Measurements from ENCODE around the gene OR2AK2.
A peak's percentile ranks its signal among the peaks of the same experiment; 100 is the strongest.

OR2AK2 gene, protein sequence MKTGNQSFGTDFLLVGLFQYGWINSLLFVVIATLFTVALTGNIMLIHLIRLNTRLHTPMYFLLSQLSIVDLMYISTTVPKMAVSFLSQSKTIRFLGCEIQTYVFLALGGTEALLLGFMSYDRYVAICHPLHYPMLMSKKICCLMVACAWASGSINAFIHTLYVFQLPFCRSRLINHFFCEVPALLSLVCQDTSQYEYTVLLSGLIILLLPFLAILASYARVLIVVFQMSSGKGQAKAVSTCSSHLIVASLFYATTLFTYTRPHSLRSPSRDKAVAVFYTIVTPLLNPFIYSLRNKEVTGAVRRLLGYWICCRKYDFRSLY

DNA sequence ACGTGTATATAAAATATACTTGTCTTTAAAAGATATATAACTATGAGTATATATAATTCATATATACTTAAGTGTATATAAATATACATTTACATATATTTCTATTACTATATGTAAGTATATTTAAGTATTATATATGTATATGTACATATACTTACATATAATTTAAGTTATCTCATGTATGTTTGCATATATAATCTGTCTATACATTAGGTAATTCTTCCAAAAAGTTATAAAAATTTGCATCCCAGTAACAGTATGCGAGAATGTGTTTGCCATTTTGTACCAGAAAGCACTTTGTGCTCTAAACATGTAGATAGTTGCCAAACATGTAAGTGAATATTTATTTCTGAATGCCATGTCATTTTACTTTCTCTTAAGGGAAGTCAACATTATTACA lies at the start of gene OR2AK2:
OR2AK2 (plus strand) TSS at position 301 of the 400 bp plus-strand sequence. CDS start 144 bp downstream, outside the sequence.
- DNase-seq, result no peak

GRCh38 chr1:247919952-247920351 lies 45.1 kb upstream of the OR2AK2 start, which contains the start of gene OR2T8:
TSS of gene OR2T8 (plus strand) at chr1:247920252. CDS start at chr1:247921018, 766 bp downstream.
- no peak for DNase-seq

DNA sequence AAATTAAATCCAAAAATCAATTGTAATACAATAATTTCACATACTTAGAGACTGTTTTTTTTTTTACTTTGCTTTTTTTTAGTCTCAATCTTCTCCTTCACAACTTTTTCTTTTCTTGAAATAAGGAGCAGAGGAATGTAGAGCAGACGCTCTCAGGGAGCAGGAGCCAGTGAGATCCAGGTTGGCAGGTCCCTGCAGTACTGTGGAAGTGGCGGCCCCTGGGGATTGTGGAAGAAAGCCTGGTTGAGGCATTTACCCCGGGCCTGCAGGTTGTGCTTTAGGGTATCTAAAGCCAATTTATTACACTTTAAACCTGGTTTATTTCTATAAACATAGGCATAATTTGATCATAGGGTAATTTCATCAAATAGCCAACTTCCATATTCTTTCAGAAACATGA lies 41.1 kb upstream of the OR2AK2 start:
- no peak for DNase-seq

DNA sequence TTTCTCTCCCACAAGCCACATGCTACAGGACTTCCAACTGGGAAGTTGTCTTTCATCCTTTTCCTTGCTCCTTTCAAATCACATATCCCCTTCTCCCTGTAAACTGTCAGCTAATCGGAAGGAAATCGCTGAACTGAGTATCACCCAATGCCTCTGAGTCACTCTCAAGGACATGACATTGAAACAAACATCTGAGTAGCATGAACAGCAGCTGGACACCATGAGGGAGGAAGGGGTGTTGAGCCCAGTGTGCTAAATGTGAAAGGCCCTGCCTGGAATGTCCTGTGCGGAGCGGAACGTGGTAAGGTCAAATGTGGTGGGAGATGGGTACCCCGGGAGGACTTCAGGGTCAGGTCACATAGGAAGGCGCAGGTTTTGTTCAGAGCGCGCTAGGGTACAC lies 40.2 kb upstream of the OR2AK2 start, which contains the start of gene OR2AJ1:
OR2AJ1 (plus strand) TSS at position 22 of the 400 bp plus-strand sequence. CDS start 8,880 bp downstream, outside the sequence.
- DNase-seq, result no peak

GRCh38 chr1:247933989-247934388 lies 31.0 kb upstream of the OR2AK2 start:
- no peak for DNase-seq

DNA sequence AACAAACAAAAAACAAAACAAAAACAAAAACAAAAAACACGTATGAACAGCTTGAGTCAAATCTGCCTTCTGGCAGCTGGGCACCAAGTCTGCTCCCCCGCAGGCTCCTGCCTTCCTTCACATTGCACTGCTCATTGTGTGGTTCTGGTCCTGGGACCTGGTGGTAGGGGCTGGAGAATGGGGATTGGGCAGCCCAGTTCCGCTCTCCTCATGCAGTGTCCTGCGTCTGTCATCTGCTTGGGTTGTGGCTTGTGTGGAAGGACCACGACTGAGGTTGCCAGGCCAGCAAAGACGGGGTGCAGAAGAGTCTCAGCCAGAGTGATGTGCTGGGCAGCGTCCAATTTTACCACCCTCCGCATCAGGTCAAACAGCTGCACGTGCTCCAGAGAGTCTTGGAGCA lies 29.3 kb upstream of the OR2AK2 start:
- no peak for DNase-seq

DNA sequence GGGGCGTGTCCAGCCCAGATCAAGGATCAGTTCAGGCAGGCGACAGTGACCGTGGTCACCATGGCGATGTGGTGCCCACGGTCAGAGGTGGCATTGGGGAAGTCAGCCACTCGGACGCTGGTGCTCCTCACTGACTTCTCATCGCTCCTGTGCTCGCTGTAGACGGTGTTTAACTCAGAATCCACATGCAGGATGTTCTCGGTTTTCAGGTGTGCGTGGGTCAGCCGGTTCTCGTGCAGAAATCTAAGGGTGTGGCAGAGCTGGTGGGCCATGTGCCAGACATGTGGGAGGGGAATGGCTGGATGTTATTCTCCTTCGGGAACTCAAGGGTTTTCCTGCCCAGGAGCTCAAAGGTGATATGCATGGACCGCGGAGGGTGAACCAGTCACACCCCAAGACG lies 28.6 kb upstream of the OR2AK2 start:
- no peak for DNase-seq

DNA sequence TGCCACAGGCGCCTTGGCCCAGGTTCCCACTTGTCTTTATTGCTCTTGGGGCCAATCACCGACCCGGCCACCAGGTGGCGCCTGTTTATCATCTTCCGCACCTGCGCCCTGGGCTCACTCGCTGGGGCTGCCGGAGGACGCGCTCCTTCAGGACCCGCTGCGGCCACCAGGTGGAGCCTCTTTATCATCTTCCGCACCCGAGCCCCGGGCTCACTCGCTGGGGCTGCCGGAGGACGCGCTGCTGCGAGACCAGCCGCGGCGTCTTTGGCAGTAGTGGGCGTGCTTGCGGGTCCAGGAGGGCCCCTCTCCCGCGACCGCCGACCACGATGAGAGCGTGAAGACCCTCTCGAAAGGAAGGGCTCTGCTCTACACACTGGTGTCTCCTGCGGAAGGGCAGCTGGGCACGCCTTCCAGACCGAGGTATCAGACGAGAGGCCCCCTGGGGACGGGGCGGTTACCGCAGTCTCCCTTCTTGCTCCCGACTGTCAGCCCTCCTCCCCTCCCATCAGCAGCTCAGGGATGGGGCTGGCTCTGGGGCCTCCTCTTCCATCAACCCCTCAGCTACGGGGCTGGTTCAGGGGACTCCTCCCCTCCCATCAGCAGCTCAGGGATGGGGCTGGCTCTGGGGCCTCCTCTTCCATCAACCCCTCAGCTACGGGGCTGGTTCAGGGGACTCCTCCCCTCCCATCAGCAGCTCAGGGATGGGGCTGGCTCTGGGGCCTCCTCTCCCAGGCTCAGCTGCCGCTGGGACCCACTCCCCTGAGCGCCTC lies 27.9 kb upstream of the OR2AK2 start:
- peak; percentile 90 to 91 for DNase-seq

GRCh38 chr1:247942624-247943023 lies 22.4 kb upstream of the OR2AK2 start:
- DNase-seq, result no peak

DNA sequence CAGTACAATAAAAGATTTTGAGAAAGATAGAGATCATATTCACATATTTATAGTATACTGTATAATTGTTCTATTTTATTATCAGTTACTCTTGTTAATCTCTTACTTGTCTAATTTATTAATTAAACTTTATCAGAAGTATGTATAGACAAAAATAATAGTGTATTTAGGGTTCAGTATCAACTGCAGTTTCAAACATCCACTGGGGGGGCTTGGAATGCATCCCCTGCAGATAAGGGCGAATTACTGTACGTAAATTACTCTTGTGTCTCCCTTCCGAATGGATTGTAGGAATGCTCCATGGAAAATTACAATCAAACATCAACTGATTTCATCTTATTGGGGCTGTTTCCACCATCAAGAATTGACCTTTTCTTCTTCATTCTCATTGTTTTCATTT lies 16.5 kb upstream of the OR2AK2 start, which contains the start of gene OR2L8:
OR2L8 (plus strand) TSS at position 301 of the 400 bp plus-strand sequence; CDS start at position 301, 0 bp downstream.
- no peak for DNase-seq

- DNase-seq, result no peak
Observed at GRCh38 chr1:247953408-247953807, 11.6 kb upstream of the OR2AK2 start.

GRCh38 chr1:247961791-247962190 lies 3.2 kb upstream of the OR2AK2 start:
- DNase-seq, result no peak

GRCh38 chr1:247962911-247963588 lies 2.0 kb upstream of the OR2AK2 start:
- no peak for DNase-seq

DNA sequence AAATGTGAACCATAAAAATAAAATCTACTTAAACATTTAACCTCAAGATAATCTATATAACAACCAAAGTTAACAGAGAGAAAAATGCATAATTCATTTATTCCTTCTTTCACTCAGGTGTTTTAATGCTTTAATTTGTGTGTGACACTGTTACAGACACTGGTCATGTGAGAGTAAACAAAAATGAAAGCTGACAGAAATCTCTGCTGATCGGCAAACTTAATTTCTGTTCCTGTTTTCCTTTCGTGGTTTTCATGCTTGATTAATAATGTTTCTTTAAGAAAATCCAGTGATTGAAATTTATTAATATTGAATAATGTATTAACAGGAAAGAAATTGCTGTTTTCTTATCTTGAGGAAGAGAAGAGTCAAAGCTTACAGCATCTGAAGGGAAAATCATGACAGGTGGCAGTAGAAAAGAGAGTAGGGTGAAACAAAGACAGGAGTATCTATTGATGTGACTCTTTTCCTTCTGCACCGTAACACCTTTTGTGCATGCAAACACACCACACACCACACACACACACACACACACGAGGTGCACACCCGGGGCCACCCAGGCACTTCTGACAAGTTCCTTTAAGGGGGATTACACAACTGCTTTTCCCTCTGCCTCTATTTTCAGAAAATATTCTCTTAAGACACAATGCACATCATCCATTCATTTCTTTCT lies 1.6 kb downstream of the OR2AK2 start:
- no peak for DNase-seq

DNA sequence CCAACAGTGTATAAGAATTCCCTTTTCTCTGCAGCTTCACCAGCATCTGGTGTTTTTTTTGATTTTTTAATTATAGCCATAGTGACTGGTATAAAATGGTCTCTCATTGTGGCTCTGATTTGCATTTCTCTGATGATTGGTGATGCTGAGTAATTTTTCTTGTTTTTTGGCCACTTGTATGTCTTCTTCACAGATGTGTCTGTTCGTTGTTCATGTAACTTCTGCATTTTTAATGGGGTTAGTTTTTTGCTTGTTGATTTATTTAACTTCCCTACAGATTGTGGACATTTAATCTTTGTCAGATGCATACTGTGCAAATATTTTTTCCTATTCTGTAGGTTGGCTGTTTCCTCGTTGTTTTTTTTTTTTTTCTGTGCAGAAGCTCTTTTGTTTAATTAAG lies 28.0 kb downstream of the OR2AK2 start:
- DNase-seq, result no peak

DNA sequence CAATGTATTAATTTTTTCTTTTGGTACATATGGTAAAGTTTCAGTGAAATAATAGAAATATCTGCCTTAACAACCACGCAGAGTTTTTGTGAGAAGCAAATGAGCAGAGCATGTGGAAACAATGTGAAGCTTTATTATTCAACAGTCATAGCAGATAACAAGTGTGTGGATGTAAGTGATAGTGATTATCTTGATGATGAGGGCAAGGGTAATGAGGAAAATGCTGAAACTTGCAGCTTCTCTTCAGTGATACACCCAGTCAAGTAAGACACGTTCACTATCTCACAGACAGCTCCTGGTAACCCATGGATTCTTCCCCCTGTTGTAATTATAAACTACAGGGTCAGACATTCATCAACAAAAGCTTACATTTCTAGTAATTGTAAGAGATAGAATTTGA lies 33.8 kb downstream of the OR2AK2 start:
- DNase-seq, result no peak

GRCh38 chr1:248000169-248000568 lies 35.1 kb downstream of the OR2AK2 start:
- DNase-seq, result no peak

GRCh38 chr1:248007778-248008177 lies 42.7 kb downstream of the OR2AK2 start:
- DNase-seq, result no peak

DNA sequence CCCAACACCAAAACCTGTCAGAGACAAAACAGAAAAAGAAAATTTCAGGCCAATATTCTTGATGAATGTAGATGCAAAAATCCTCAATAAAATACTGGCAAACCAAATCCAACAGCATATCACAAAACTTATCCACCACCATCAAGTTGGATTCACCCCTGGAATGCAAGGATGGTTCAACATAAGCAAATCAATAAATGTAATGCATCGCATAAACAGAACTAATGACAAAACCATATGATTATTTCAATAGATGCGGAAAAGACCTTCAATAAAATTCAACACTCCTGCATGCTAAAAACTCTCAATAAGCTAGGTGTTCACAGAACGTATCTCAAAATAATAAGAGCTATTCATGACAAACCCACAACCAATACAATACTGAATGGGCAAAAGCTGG lies 44.6 kb downstream of the OR2AK2 start:
- no peak for DNase-seq

DNA sequence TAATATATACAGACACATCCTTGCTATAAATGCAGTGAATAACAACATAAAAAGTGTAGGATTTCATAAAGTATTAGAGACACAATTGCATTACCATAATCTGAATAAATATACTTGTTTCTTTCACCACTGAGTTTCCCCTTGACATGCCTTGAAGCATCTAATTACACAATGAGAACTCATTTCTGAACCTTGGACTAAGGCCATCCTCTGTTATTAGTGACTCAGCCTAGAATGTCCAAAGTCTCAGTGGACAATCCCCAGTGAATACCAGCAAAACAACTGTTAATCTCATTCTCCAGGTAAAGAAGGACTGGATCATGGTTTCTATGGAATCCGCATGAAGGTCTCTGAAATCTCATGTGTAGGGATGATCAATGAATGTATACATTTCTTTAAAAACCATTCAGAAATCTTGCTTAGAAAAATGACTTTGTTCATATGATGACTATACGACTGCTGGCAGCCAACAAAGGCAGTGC lies 48.2 kb downstream of the OR2AK2 start, which contains the start of gene OR2L5:
OR2L5 (plus strand) TSS at position 432 of the 482 bp plus-strand sequence. CDS start 8,288 bp downstream, outside the sequence.
- no peak for DNase-seq

DNA sequence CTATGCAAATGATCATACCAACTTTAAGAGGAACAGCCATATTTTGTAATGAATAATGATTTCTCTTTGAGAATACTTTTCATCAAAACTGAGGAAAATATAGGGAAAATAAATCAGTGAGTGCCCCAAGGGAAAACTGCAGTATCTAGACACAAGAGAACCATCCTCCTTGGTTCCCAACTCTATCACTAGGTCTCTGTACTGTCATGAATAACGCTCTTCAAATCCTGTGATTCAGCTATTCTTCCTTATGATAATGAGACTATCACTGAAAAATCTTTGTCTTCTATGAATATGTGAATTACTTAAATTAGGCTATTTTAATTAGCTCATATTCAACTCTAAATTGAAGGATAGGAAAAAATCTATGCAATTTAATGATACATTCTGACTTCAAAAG lies 50.8 kb downstream of the OR2AK2 start:
- no peak for DNase-seq

Measured in Kasumi-1 (cell line).